Measurements from ENCODE around the gene KRT7. TPM values are rescaled to one million over a fixed set of nuclear protein-coding genes. Genes with fewer than 3 reads are reported as not detected.

KRT7 gene
- total and polyA plus RNA-seq, 2 donors (not counting 3 experiments of a cell fraction or from before 2014, with no cell fraction given), result 120 to 293 TPM

DNA sequence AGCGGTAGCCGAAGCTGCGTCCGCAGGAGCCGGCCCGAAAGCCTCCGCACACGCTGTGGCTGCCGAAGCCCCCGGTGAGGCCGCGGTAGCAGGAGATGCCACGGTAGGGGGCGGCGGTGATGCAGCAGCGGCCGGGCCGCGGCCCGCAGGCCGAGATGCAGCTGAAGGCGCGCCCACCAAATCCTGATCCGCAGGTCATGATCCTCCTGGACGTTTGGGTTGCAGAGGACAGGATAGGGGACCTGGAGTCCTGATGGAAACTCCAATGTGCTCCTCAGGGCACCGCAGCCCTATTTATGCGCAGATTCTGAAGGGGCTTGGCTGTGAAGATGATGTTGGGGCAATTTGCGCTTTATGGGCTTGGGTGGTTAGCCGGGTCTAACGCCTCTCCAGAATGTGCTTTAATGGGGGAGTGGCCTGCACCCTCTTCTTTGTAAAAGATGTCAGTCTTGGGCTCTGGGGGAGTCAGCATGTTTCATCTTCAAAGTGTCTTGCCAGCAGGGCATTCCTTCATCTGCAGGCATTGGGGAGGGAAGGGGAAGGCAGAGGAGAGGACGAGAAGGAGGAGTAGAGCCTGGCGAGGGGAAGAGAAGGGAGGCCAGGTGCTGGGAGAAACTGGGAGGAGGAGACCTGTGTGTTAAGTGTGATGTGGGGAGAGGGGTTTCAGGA lies 58.4 kb downstream of the KRT7 start, which contains the start of gene KRT81:
Gene KRT81 (minus strand): TSS at position 268 of the 669 bp plus-strand sequence. CDS start 69 bp downstream, at position 199.
- Histone ChIP-seq H3K27me3 (ENCODE audit: control insufficient read depth in 2 of 2, insufficient read depth in 2 of 2, low read length in 2 of 2) (peaks cover 23 to 31% of the 10 kb centered on the region in 2 experiments), H3K36me3 (ENCODE audit: control insufficient read depth in 2 of 2, extremely low read depth in 1 of 2, insufficient read depth in 2 of 2, low read length in 2 of 2) (no peaks in the 10 kb centered on the region), H3K4me1 (ENCODE audit: control insufficient read depth, extremely low read depth, insufficient read depth, low read length) (no peaks in the 10 kb centered on the region), H3K79me2 (ENCODE audit: control insufficient read depth, insufficient read depth, low read length) (no peaks in the 10 kb centered on the region), H3K4me3 (replicated peaks in 1 of 3; ENCODE audit: insufficient read depth in 1 of 3, low read depth in 1 of 3, low read length in 3 of 3) (no peak within 1 kb of the TSS), H2AFZ (ENCODE audit: low read depth, low read length) (no peak within 1 kb of the TSS), H3K4me2 (ENCODE audit: insufficient read depth, low read length) (no peak within 1 kb of the TSS), H4K20me1 (replicated peaks; ENCODE audit: control insufficient read depth, extremely low read depth, insufficient read depth, low read length) (no peaks in the 10 kb centered on the region), H3K27ac (ENCODE audit: insufficient read depth, low read depth, low read length) (no peak within 1 kb of the TSS), H3K9ac (replicated peaks; ENCODE audit: extremely low read depth, insufficient read depth, low read length) (no peak within 1 kb of the TSS), H3K9me1 (replicated peaks; ENCODE audit: control insufficient read depth, extremely low read depth, insufficient read depth, low read length) (no peaks in the 10 kb centered on the region), H3K9me3 (replicated peaks; ENCODE audit: control insufficient read depth, insufficient read depth, low read length) (no peaks in the 10 kb centered on the region)
- dilution Hi-C loops (cut with MboI; ENCODE audit: extremely low pct_ligation_motif_present, low sequenced_read_pairs), result no loop called here
- CTCF ChIA-PET, result no interaction called here
- DNase-seq (ENCODE audit: low read depth, low spot score) (no peak), FAIRE-seq (no peak)
- POLR2A ChIA-PET, result no interaction called here
- TF ChIP-seq MAX (IDR thresholded peaks at IDR 0.05; ENCODE audit: insufficient read depth, insufficient read length) (no peak), JUN (IDR thresholded peaks at IDR 0.05; ENCODE audit: borderline replicate concordance, insufficient read depth, insufficient read length, low read depth) (no peak), POLR2A (IDR thresholded peaks at IDR 0.05; ENCODE audit: low read depth, low read length) (no peak), MYC (IDR thresholded peaks at IDR 0.05; ENCODE audit: low read depth, low read length) (no peak), GATA2 (IDR thresholded peaks at IDR 0.05; ENCODE audit: insufficient read depth, insufficient read length, low read depth, low read length) (no peak), FOS (IDR thresholded peaks at IDR 0.05; ENCODE audit: borderline replicate concordance, insufficient read depth, low read length) (no peak), POLR2AphosphoS5 (IDR thresholded peaks at IDR 0.05; ENCODE audit: insufficient read depth, low read depth, low read length) (no peak), EZH2 (IDR thresholded peaks at IDR 0.05; ENCODE audit: borderline replicate concordance, low read depth, low read length, severe bottlenecking) (no peak)
- TF ChIP-seq, protein P1, sequence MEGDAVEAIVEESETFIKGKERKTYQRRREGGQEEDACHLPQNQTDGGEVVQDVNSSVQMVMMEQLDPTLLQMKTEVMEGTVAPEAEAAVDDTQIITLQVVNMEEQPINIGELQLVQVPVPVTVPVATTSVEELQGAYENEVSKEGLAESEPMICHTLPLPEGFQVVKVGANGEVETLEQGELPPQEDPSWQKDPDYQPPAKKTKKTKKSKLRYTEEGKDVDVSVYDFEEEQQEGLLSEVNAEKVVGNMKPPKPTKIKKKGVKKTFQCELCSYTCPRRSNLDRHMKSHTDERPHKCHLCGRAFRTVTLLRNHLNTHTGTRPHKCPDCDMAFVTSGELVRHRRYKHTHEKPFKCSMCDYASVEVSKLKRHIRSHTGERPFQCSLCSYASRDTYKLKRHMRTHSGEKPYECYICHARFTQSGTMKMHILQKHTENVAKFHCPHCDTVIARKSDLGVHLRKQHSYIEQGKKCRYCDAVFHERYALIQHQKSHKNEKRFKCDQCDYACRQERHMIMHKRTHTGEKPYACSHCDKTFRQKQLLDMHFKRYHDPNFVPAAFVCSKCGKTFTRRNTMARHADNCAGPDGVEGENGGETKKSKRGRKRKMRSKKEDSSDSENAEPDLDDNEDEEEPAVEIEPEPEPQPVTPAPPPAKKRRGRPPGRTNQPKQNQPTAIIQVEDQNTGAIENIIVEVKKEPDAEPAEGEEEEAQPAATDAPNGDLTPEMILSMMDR (IDR thresholded peaks at IDR 0.05; ENCODE audit: extremely low read depth in 1 of 2, insufficient read depth in 1 of 2, low read depth in 1 of 2, low read length in 2 of 2), result no peak
- BruUV-seq (replicated peaks), result no TSS peak
- intact Hi-C loops (cut with micrococcal nuclease), result loop anchor here (5.0 kb wide), 1 partner anchor 531 kb away; no protein-coding TSS in a partner anchor
